GF-D8 (cell line): Measurements from ENCODE around the gene SWSAP1.
A peak's percentile ranks its signal among the peaks of the same experiment; 100 is the strongest.

Experiments
- DNase-seq: peaks from one replicate; lab custom pipeline; 2025; lab: John Stamatoyannopoulos, UW

Gene SWSAP1

GRCh38 chr19:11355160-11356073 lies 19.0 kb upstream of the SWSAP1 start, which contains the start of gene PLPPR2:
TSS of gene PLPPR2 (plus strand) at chr19:11355432. CDS start at chr19:11357674, 2,242 bp downstream.
- no peak for DNase-seq

GRCh38 chr19:11356074-11356397 lies 18.4 kb upstream of the SWSAP1 start:
- no peak for DNase-seq

GRCh38 chr19:11356676-11357550 lies 17.6 kb upstream of the SWSAP1 start:
- DNase-seq = no peak

- DNase-seq = no peak
Observed at GRCh38 chr19:11359421-11359820, 15.0 kb upstream of the SWSAP1 start.

- no peak for DNase-seq
Observed at GRCh38 chr19:11361037-11361770, 13.3 kb upstream of the SWSAP1 start.

GRCh38 chr19:11361771-11362731 lies 12.4 kb upstream of the SWSAP1 start:
- no peak for DNase-seq

- no peak for DNase-seq
Observed at GRCh38 chr19:11363881-11364280, 10.6 kb upstream of the SWSAP1 start.

- DNase-seq = no peak
Observed at GRCh38 chr19:11364296-11364904, 10.1 kb upstream of the SWSAP1 start.

- DNase-seq = no peak
Observed at GRCh38 chr19:11364935-11365334, 9.5 kb upstream of the SWSAP1 start.

- DNase-seq = no peak
Observed at GRCh38 chr19:11365557-11366117, 8.8 kb upstream of the SWSAP1 start.

GRCh38 chr19:11367528-11367927 lies 6.9 kb upstream of the SWSAP1 start:
- DNase-seq = no peak

GRCh38 chr19:11370744-11371143 lies 3.7 kb upstream of the SWSAP1 start:
- no peak for DNase-seq

GRCh38 chr19:11373166-11373884 lies 1.1 kb upstream of the SWSAP1 start:
- DNase-seq = no peak

GRCh38 chr19:11373885-11374432 lies 507 bp upstream of the SWSAP1 start:
- peak; percentile 28 for DNase-seq

GRCh38 chr19:11375143-11375948 lies 880 bp downstream of the SWSAP1 start:
- peak; percentile 57 for DNase-seq

GRCh38 chr19:11377237-11377636 lies 2.8 kb downstream of the SWSAP1 start:
- peak; percentile 23 for DNase-seq

GRCh38 chr19:11377756-11378155 lies 3.3 kb downstream of the SWSAP1 start:
- no peak for DNase-seq
